NCI-H2196 (cell line): ENCODE measurements around the gene ZMIZ1.

Experiments used
- DNase-seq: peaks from one replicate; lab custom pipeline; 2025; ENCODE audit not compliant: unreplicated experiment; lab: John Stamatoyannopoulos, UW

Gene ZMIZ1

DNA sequence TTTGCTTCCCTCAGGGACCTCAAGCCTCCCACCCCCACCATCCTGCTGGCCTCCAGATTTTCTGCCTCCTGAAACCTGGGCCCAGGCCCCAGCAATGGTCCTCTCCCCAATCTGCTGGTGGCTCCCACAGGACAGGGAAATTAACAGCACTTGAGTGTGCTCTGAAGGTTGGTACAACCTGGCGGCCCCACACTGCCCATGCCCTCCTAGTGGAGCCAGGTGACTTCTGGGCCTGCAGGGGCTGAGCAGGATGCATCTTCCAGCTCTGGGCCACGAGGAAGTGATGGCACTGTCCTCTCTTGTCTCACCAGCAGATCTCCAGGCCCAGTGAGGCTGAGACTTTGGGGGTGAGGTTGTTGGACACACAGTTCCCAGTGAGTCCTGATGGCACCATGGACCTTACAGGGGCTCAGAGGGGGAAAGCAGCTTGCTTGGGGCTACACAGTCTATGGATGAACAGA is 3.6 kb upstream of the ZMIZ1 start:
- DNase-seq: no peak

DNA sequence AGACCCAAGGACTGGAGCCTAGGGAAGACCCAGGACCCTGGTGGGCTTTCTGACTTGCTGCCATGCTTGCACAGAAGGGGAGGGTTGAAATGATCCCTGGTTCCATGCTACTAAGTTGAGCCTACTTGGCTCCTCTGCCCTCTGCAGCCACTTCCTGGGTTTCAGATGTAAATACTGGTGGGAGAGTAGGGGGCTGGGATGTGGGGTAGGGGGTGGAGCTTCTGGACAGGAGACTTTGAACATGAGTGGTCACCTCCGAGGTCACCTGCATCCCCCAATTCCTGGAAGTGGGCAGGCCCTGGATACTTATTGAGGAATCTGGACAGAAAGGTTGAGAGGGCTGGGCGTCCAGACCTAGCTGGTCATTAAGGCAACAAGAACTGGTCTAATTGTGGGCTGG is 2.9 kb upstream of the ZMIZ1 start:
- no peak for DNase-seq

DNA sequence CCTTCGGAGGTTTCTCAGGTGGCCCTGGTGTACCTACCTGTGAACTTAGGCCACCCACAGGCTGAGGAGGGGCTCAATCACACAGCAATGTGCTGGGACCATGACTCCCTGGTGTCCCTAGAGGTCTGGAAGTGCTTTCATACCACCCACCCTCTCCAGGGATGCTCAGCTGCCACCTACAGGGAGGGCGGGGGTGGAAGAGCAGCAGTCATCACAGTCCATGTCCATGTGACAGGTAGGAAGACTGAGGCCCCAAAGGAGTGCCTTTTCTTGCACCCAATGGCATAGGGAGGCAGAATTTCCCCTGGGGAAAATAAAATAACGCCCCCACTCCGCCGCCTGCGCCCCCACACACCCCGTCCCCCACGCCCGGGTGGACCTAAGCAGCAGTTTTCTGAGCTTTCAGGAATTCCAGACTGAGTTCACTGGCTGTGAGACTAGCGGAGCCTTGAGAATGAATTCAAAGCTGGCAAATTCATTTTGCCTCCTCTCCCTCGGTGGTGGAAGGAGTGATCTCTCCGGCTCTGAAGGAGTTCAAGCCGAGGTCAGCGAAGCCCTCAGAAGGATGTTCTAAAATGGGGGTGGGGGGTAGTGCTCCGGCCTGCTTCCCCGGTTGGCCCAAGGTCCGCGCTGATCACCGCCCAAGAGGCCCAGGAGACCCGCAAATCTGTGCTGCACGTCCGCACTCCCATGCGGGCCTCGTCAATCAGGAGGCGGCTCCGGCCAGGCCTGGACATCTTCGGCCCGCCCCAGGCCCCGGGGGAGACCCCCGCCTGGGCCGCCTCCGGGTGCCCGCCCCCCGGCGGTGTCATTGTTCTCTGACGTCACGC is 2.1 kb upstream of the ZMIZ1 start:
- DNase-seq: no peak

DNA sequence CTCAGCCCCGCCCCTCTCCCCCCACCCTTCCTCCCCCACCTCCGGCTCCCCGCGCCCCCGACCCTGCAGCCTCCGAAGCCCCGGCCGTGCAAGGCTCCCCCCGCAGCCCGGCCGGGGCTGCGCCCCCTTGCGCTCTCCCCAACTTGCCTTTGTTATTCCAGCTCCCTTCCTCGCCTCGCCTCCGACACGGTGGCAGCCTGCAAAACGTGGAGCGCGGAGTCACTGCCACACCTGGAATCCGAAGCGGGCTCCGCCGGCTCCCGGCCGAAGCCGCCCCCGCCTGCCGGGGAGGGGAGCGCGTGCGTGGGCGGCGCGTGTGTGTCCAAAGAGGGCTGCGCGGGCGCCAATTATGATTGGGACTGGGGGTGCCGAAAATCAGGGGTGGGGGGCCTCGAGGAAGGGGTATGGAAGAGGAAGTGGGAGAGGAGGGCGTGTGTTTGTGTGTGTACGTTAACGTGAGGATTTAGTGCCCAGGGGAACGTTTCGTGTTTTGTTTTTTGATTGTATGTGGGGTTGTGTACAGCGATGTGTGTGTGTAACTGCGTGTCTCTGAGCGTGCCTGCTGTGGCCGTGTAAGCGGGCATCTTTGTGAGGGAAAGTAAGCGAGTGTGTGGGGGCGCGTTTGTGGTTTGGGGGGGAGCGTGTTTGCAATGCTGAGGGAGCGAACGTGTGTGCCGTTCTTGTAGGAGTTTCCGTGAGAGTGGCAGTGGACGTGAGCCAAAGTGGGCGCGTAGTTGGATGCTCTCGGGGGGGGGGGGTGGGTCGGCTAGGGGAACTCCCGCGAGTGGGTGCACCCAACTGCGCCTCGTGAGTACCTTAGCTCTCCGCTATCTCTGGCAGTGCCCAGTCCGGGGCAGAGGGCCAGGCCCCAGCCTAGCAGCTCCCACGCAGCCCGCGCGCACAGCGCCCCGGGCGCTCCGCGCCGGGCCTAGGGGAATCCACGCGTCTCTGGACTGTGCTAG is 1.2 kb upstream of the ZMIZ1 start:
- DNase-seq: peak; percentile 58

DNA sequence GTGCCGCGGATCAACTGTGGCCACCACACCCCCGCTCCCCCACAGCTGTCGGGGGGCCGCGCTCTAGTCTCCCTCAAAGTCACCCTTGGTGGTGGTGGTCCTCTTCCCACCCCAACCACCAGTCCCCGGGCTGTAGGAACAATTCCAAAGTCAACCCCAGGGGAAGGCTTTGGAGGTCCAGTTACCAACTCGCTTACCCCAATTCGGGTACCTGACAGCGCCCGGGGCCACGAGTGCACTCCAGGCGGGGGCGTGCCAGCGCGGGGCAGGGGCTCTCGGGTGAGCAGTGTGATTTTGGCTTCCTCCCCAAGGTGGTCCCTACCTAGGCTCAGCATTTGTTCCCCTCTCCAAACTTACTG is 584 bp upstream of the ZMIZ1 start:
- no peak for DNase-seq

DNA sequence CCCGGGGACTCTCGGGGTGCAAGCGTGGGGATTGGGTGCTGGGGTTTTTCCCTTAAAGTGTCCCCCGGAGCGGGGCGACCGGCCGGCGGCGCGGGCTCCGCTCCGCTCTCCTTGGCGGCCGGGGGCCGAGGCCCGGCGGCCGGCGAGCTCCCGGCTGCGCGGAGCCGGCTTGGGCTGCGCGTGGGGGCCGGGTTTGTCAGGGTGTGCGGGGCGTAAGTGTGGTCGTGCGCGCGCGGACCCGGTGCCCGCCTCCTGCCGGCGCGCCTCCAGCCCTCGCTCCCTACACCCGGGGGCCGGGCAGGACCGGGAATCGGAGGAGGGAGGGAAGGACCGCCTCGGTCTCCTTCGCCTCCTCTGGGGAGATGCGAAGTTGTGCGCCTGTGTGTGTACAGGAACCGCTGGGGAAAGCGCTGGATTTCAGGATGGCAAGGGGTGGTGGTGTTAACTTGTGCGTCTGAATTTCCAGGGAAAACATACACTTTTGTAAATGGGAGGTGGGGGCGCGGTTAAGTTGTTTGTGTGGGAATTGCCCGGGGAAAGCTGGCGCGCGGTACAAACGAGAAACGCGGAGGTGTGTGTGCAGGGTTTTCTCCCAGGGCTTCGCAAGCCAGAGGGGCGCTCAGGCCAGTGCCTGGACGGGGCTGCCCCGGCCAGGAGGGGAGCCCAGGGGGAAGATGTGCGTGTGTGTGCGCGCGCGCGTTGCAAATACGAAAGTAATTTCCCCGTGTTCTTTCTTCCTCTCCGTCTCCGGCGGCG is 737 bp downstream of the ZMIZ1 start:
- no peak for DNase-seq

DNA sequence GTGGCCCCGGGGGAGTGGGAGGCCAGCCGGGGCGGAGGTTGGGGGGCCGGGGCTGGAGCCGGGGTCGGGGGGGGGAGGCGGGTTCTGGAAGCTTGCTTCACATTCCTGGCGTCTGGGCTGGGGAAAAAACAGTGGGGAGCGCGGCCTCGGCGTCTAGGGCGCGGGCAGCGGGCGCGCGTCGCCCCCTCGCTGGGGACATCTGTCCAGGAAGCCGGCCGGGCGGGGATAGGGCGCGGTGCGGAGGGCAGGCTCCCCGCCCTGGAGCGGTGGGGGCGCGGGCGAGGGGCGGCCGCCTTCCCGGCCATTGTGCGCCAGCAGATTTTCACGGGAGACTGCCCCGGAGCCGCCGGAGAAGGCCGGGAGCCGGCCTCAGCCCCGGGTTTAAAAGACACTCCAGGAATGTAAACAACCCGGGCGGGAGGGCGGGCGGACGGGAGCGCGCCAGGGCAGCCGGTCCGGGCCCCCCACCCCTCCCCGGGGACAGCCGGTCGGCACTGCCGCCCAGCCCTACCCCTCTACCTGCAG is 1.4 kb downstream of the ZMIZ1 start:
- no peak for DNase-seq

DNA sequence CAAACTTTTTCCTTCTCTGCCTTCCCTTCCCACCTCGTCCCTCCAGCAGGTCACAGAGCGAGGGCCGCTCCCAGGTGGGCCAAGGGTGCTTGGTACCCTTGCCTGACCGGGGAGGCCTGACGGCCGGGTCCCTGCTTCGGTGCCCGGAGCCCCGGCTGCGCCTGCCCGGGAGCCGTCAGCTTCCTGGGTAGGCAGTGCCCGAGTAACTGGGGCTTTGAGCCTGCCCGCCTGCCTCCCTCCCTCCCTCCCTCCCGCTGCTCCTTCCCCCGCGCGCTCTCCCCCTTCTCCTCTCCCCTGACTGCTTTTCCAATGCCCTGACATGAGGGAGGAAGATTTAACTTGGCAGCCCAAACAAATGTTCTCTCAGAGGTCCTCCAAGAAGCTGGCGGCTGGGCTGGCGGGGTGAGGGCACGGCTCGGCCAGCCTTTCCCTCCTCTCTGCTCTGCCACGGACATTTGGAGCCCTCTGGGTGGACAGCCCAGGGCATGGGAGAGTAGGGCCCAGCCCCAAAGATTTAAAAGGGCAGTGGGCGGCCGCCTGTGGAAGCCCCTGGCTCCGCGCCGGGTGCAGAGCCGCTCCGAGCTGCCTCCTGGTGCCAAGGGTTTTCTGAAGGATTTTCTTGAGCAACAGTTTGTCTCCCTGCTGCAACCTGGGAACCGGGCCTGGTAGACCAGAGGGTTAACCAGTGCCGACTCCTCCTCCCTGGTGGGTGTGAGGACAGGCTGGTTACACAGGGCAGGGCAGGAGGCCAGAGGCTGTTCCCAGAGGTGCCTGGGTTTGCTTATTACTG is 2.0 kb downstream of the ZMIZ1 start:
- DNase-seq: peak; percentile 39

DNA sequence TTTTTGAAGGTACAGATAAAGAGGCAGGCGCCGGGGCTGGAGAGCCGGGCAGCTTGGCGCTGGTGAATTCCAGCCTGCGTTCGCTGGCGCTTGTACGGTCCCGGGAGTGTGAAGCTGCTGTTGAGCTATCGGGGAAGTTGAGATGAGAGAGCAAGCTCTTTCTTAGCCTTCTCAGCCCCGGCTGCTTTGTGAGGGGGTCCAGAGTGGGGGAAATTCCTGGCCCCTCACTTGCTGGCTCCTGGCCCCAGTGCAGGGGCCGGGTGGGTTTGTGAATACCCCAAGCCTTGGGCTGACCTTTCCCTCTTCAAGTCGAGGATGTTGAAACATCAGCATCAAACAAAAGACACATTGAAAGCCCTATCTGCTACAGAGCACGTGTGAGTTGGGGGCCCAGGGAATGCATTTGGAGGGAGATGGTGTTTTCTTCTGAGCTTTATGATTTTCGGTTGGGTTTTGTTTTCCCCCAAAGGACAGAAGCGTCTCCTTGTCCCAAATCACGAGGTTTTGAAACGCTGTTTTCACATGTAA is 2.7 kb downstream of the ZMIZ1 start:
- DNase-seq: no peak

DNA sequence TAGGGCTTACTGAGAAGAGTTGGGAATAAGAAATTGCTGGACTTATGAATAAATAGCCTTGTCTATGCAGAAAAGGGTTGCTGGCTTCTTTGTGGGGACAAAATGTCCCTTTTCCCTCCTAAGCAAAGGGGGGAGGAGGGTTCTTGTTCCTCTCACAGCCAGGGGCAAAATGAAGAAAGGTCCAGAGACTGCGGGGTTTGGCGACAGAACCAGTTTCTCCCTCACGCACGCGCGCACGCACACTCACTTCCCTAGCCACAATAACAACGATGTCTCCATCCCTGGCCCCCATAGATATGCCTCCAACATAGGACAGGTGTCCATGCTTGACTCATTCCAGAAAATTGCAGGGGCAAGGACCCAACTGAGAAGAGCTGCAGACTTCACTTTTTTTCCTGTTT is 3.3 kb downstream of the ZMIZ1 start:
- DNase-seq: no peak

DNA sequence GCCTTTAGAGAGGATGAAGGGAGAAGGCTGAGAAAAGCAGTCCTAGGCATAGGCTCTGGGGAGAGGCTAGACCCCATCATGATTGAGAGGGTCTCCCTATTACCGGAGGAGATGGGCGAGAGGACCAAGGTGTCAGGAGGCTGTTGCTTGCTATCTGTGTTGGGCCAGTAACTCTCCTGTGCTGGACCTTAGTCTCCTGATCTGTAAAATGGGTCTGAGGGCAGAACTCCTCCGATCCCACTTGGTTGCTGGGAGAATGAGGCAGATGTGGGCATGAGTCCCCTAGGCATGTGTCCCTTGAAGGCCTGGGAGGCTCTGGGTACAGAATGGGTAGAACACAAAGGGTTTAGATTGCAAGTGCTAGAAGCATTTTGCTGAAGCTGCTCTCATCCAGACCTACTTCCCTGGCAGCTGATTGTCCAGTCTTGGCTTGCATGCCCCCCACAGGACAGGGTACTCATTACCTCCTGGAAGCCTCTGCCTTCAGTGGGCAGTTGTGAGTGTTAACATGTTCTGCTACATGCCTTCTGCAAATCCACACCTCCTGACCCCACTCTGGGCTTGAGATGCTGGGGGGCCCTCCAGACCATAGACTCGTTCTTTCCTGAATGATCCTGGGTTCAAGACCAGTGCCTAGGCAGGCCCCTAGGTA is 4.4 kb downstream of the ZMIZ1 start:
- no peak for DNase-seq

DNA sequence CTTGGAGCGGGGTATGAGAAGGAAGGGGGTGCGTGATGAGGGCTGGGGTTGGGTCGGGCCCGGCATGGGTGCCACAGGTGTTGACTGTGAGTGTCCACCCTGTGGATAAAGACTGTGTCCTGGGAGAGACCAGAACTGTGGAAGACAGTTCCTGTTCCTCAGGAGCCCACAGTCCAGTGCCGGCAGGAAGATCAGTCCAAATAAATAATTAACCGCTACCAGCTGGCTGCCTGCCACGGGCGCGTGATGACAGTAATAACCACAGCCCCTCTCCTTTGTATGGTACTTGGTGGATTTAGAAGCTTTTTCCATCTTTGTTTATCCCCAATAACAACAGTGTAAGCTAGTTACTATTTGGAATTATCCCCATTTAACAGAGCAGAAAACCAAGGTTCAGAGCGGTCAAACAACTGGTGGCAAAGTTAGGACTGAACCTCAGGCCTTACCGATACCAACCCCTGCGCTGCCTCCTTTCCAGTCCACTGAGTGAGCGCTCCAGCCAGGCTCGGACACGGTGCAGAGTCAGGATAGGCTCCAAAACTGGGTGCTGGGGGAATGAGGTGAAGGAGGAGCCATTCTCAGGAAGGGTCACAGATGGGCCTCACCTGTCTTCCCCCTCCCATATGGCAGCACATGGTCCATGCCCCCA is 5.1 kb downstream of the ZMIZ1 start:
- DNase-seq: peak; percentile 12

DNA sequence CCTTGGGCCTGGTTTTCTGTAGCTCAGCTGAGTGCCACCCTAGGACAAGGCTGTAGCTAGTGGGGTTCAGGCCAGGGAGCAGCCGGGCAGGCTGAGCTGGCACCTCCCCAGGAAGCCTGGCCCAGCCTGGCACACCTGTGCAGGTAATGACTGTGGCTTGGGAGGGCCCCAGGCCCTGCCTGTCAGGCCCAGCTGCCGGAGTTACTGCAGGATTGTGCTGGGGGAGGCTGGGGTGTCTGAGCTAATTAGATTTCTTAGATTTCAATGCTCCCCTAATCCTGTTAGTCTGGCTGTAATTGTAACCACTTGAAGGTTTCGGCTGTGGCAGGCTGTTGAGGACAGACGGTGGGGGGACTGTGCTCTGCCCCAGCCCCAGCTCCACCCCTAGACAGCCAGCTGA is 6.0 kb downstream of the ZMIZ1 start:
- no peak for DNase-seq

DNA sequence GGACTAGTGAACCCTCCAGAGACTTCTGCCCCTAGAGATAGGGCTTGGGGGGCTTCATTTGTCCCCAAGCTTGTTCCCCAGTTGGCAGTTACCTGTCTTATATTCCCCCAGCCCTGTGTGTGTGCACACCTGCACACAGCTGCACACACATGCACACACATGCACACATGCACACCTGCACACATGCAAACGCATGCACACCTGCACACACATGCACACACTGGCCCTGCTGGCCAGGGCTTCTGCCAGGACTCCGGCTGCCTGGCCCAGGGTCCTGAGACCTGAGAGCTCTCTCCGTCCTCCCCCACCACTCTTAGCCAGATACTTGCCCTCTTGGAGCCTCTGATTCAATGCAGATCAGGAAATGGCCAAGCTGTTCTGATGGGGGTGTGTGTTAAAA is 6.7 kb downstream of the ZMIZ1 start:
- DNase-seq: no peak

DNA sequence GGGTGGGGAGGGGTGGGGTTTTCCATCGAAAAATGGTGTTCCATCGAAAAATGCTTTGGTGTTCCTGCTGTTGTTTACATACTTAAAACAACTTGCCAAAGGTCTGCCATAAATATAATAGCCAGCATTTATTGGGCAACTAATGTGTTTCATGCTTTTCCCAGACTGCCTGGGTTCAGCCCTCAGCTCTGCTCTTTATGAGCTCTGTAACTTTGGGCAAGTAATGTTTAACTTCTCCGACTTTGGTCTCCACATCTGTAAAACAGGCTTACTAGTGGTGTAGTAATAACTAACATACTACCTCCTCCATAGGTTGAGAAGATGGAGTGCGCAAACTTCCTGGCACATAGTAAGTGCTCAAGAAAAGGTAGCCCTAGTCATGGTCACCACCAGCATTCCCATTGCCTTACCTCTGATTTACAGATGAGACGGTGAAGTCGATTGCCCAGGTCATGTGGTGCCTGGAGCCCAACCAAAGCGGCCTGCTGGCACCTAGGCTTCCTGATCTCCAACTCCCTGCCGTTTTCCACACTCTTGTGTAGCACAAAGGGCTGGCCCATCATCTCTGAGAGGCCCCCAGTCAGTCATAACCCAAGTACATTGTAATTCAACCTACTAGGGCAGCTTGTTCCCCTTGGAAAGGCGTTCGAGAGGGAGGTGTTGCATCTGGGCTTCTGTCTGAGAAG is 8.9 kb downstream of the ZMIZ1 start:
- no peak for DNase-seq

DNA sequence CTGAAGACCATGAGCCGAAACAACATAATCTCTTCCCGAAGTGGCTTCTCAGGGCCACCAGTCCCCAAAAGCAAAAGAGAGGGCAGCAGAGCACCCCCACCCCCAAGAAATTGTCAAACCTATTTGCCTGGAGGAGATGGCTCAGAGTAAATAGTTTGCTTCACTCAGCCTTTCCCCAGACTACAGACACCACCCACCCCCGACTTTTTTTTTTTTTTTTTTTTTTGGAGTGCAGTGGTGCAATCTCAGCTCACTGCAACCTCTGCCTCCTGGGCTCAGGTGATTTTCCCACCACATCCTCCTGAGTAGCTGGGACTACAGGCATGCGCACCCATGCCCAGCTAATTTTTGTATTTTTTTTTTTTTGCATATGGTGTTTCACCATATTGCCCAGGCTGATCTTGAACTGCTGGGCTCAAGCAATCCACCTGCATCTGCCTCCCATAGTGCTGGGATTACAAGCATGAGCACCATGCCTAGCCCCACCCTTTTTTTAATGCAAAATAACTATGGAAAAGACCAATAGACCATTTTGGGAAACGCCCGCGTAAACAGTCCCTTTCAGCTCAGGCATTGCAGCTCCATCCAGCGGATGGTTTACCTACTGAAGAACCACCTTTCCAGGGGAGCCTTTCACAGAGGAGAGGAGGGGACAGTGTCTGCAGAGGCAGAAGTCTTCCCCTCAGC is 9.7 kb downstream of the ZMIZ1 start:
- DNase-seq: no peak

DNA sequence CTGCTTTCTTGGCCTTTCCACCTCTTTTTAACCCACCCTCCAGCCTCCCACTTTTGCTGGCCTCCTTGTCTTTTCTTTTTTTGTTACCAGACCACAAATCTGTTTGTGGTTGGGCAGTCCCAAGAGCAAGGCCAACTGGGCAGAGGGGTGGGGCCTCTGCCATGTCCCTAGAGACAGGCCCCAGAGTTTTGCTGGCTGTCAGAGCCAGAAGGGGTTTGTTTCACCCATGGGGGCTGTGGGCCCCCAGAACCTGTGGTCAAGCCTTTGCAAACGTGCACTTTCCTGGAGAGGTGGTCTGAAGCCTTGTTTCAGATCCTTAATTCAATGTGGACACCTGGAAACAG is 10.3 kb downstream of the ZMIZ1 start:
- DNase-seq: no peak
